MCF 10A (cell line): ENCODE measurements around the gene GJD2. TPM values are rescaled to one million over a fixed set of nuclear protein-coding genes. Genes with fewer than 3 reads are reported as not detected.

ENCODE experiments used
- BruUV-seq: library from RNA; stranded (reverse); fragments of 400-500 nt; replicated peaks from 2 replicates; lab custom pipeline; 2021; lab: Mats Ljungman, UMichigan
- CTCF ChIA-PET: fragments of 300-600 bp; sonication (Branson Sonifier 250); formaldehyde crosslinking; extraction: SDS; loops from one replicate; lab custom pipeline; 2021; ENCODE audit warnings: antibody characterized with exemption, inconsistent platforms; lab: Yijun Ruan, JAX
- POLR2A ChIA-PET: fragments of 300-600, 350-650 bp; sonication (Branson Sonifier 250); formaldehyde crosslinking; extraction: SDS; loops from one replicate; lab custom pipeline; 2020; ENCODE audit warnings: antibody characterized with exemption, inconsistent platforms; lab: Yijun Ruan, JAX
- DNase-seq: peaks from one replicate; pipeline ENCODE4 v3.0.0-alpha.2; 2018; ENCODE audit not compliant: unreplicated experiment
- H3K27ac Mint-ChIP-seq: one replicate; pipeline ENCODE4 v1.8.0; 2022; ENCODE audit warnings: mild to moderate bottlenecking, low read depth, mixed read lengths; ENCODE audit not compliant: unreplicated experiment
- H3K27me3 Mint-ChIP-seq: one replicate; pipeline ENCODE4 v1.8.0; 2022; ENCODE audit warnings: mixed read lengths; ENCODE audit not compliant: insufficient read depth, unreplicated experiment
- H3K36me3 Mint-ChIP-seq: one replicate; pipeline ENCODE4 v1.8.0; 2022; ENCODE audit warnings: mild to moderate bottlenecking, moderate library complexity, mixed read lengths; ENCODE audit not compliant: insufficient read depth, unreplicated experiment
- H3K4me1 Mint-ChIP-seq: one replicate; pipeline ENCODE4 v1.8.0; 2022; ENCODE audit warnings: mixed read lengths; ENCODE audit not compliant: insufficient read depth, unreplicated experiment
- H3K4me3 Mint-ChIP-seq: one replicate; pipeline ENCODE4 v1.8.0; 2022; ENCODE audit warnings: mild to moderate bottlenecking, moderate library complexity, mixed read lengths; ENCODE audit not compliant: unreplicated experiment
- H3K9me3 Mint-ChIP-seq: one replicate; pipeline ENCODE4 v1.8.0; 2022; ENCODE audit warnings: mixed read lengths; ENCODE audit not compliant: unreplicated experiment
- intact Hi-C: fragments of 100-400 bp; cut with micrococcal nuclease; formaldehyde crosslinking; loops from 2 replicates; pipeline ENCODE4 v1.14.1; 2022
- total RNA-seq: library from RNA; stranded (reverse); gene quantifications from 2 replicates; pipeline ENCODE4 v1.2.3, GENCODE V29; 2022
- TF ChIP-seq, protein P1 (sequence below): fragments of 200-600 bp; IDR thresholded peaks from one replicate; pipeline ENCODE4 v1.8.0; 2022; ENCODE audit warnings: antibody characterized with exemption, mild to moderate bottlenecking; ENCODE audit not compliant: unreplicated experiment

GJD2 gene
- total RNA-seq, 1 experiment from 2014 or later = not detected

DNA sequence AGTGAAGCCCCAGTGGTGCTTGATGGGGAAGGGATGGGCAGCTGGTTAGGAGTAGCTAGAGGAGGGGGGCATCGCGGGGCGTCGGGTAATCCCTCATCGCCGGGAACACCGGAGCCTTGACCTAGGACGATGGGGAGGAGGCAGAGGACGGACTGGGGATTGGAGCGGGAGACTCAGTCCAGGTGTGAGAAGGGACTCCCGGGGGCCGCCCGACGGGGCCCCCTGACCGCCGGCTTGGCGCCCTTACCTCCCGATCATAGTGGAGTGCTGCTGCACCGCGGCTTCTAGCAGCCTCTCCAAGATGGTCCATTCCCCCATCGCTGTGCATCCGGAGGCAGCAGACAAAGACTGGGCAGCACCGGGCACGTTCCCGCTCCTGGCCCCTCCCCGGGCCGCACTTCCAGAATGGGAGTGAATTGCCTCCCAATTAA lies 612 bp downstream of the GJD2 start:
- no peaks in the 10 kb centered on the region for H3K4me1 Mint-ChIP-seq
- no peaks in the 10 kb centered on the region for H3K36me3 Mint-ChIP-seq
- ChIA-PET POLR2A (no interaction called here), CTCF (no interaction called here)
- no peaks in the 10 kb centered on the region for H3K9me3 Mint-ChIP-seq
- no TSS peak for BruUV-seq
- DNase-seq = no peak
- H3K4me3 Mint-ChIP-seq = no peak overlapping the region
- H3K27me3 Mint-ChIP-seq = peaks cover 78% of the 10 kb centered on the region
- TF ChIP-seq, protein P1, sequence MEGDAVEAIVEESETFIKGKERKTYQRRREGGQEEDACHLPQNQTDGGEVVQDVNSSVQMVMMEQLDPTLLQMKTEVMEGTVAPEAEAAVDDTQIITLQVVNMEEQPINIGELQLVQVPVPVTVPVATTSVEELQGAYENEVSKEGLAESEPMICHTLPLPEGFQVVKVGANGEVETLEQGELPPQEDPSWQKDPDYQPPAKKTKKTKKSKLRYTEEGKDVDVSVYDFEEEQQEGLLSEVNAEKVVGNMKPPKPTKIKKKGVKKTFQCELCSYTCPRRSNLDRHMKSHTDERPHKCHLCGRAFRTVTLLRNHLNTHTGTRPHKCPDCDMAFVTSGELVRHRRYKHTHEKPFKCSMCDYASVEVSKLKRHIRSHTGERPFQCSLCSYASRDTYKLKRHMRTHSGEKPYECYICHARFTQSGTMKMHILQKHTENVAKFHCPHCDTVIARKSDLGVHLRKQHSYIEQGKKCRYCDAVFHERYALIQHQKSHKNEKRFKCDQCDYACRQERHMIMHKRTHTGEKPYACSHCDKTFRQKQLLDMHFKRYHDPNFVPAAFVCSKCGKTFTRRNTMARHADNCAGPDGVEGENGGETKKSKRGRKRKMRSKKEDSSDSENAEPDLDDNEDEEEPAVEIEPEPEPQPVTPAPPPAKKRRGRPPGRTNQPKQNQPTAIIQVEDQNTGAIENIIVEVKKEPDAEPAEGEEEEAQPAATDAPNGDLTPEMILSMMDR = no peak
- intact Hi-C loops = no loop called here
- no peak overlapping the region for H3K27ac Mint-ChIP-seq

GRCh38 chr15:34753236-34753894 lies 1.4 kb downstream of the GJD2 start:
- Mint-ChIP-seq H3K36me3 (no peaks in the 10 kb centered on the region), H3K4me3 (no peak overlapping the region), H3K9me3 (no peaks in the 10 kb centered on the region), H3K27me3 (peaks cover 78% of the 10 kb centered on the region), H3K4me1 (no peaks in the 10 kb centered on the region), H3K27ac (no peak overlapping the region)
- CTCF ChIA-PET = no interaction called here
- no TSS peak for BruUV-seq
- intact Hi-C loops = no loop called here
- POLR2A ChIA-PET = interaction anchor here (1.1 kb wide), 1 partner anchor 57 kb away, joined by 3 read pairs; no protein-coding TSS in a partner anchor
- peak; percentile 61 for DNase-seq
- TF ChIP-seq, protein P1 = no peak

DNA sequence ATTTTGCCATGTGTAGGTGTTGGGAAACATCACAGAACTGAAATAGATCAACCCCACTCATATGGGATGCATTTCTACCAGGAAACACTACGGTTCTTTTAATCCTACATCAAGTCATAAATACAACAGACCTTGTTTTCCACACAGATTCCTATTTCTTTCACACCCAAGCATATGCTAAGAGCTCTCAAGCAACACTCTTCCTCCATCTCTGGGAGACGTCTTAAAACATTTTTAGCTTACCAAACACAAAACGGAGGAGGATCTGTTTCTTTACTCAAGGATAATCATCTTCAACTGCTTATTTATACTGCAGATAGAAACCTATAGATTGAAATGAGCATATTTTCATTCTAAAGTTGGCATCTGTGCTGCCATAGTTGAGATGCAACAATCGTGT lies 5.1 kb downstream of the GJD2 start:
- BruUV-seq = no TSS peak
- ChIA-PET POLR2A (no interaction called here), CTCF (interaction anchor here (0.6 to 0.8 kb wide), 2 partner anchors 15 to 158 kb away, joined by 4 to 5 read pairs; no protein-coding TSS in a partner anchor)
- H3K4me3 Mint-ChIP-seq = no peak overlapping the region
- no peaks in the 10 kb centered on the region for H3K36me3 Mint-ChIP-seq
- H3K27me3 Mint-ChIP-seq = peaks cover 72% of the 10 kb centered on the region
- no peaks in the 10 kb centered on the region for H3K9me3 Mint-ChIP-seq
- intact Hi-C loops = no loop called here
- DNase-seq = no peak
- no peaks in the 10 kb centered on the region for H3K4me1 Mint-ChIP-seq
- TF ChIP-seq, protein P1 = no peak
- no peak overlapping the region for H3K27ac Mint-ChIP-seq

DNA sequence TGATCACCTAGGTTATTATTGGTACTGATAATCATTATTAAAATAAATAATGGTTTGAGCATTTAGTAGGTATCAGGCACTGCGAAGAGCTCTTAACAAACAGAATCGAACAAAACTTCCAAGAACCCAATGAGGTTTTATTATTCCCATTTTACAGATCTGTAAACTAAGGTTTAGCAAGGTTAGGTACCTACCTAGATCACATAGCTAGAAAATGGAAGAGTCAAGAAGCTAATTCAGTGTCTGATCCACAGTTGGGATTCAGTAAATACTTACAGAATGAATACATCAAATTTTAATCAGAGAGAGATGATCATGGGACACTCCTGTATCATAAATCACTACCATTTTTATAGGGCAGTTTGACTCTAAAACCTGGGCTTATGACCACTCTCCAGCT lies 15.5 kb downstream of the GJD2 start:
- POLR2A ChIA-PET = no interaction called here

More for the DNA sequence above, 15.5 kb downstream of the GJD2 start:
- Mint-ChIP-seq H3K4me3 (no peak overlapping the region), H3K4me1 (no peaks in the 10 kb centered on the region), H3K36me3 (no peaks in the 10 kb centered on the region), H3K9me3 (no peaks in the 10 kb centered on the region), H3K27me3 (peaks cover 79% of the 10 kb centered on the region), H3K27ac (no peak overlapping the region)
- TF ChIP-seq, protein P1 = no peak
- DNase-seq = no peak
- CTCF ChIA-PET = interaction anchor here (1.6 kb wide), 1 partner anchor 12 kb away, joined by 3 read pairs; no protein-coding TSS in a partner anchor
- no TSS peak for BruUV-seq
- intact Hi-C loops = no loop called here
